Left hindlimb (tissue), 1 donor: ENCODE data around the gene GSE1.

Experiments used
- DNase-seq: peaks from one replicate; pipeline ENCODE4 v3.0.0-alpha.2; 2018

The GSE1 gene

DNA sequence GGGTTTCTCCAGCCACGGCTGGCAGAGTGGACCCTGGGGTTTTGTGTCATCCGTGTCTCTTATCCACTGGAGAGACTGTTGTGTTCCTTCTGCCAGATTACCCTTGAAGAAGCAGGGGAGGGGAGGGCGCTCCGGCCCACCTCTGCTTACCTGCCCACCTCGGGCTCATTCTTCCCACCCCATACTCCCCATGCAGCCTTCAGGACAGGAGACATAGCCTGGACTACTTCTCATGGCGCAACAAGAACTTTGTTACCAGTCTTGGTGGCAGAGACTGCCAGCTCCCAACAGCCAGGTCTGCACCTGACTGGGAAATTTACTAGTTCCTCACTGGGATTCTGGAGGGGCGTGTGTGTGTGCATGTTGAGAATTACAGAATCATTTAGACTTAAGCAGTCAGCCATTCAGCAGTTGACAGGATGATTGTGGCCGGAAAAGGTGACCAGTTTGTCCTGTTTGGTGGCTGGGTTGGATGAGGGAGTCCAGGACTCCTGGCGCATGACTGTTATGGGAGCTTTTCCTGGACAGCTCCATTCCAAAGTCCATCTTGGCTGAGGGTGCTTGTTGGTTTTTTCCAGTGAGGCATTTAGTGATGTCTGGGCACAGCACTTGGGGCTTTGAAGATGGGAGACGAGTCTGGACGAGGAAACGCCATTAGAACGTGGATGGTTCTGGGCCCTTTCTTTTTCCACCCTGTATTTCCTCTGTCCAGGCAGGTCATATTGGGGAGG lies 8.7 kb downstream of the GSE1 start:
- DNase-seq, result no peak

DNA sequence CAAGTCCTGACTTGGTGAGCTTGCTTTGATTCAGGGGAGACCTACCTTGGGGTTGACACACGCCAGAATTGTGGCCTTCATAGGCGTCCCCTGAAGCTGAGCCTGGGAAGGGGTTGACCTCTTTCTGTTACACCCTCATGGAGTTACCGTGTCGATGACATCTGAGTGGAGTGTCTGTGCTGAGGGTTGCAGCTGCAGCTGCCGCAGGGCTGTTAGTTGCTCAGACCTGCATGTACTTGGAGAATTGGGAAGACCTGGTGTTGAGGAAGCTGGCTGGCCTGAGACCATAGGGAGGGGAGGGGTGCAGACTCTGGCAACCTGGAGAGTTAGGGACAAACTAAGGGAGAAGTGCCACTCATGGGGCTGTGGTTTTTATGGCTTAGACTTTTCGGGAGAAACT lies 9.6 kb downstream of the GSE1 start:
- no peak for DNase-seq

DNA sequence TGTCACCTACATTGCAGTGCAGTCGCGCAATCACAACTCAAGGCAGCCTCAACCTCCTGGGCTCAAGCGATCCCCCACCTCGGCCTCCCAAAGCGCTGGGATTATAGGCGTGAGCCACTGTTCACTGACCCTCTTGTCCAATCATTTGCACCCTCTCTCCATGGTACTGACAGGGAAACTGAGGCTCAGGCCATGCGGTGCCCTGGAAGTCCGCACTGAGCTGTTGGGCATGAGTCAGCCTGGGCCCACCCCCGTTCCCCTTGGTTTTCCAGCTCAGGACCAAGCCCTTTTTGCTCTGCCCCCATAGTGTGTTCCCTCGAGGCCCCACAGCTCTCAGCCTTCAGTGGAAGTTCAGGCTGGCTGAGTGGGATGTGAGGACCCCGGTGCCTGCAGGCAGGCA lies 10.1 kb downstream of the GSE1 start:
- no peak for DNase-seq

DNA sequence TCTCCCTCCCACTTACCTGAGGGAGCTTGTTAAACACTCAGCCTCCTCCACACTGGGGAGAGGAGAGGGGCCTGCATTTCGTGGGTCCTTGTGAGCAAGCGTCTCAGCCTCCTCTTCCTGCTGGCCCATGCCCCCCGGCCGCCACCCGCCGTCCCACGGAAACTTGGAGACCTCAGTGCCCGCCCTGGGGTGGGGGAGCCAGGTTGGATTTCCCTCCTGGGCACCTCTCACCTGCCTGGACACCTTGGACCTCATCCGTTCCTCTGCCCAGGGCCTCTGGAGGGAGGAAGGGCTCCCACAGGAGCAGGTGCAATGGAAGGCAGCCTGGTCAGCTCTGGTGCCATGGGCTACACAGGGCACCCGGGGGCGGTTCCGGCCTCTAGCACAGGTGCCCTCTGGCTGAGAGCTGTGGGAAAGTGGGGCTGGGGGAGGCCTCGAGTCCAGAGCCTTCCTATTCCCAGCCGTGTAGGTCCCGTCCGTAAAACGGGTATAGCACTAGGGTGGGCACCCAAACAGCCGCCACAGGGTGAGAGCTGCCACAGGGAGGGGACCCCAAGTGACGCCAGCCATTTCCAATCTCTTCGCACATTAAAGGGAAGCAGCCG lies 11.0 kb downstream of the GSE1 start:
- DNase-seq, result no peak

DNA sequence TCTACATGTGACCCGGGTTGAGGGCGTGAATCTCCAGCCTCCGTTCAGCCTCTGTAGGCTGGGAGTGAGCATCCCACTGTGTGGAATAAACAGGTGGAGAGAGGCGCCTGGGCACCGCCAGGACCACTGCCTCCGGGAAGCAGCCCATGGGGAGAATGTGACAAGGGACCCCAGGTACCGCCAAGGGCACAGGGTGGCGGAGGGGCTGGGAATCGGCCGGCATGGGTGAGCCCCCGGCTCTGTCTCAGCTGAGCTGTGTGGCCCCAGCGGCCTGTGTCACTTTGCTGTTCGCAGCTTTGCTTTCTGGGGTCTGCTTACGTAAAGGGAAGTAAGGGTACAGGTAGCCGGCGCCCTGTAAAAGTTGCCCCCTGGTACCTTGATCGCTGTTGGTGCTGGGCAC lies 11.5 kb downstream of the GSE1 start:
- no peak for DNase-seq

DNA sequence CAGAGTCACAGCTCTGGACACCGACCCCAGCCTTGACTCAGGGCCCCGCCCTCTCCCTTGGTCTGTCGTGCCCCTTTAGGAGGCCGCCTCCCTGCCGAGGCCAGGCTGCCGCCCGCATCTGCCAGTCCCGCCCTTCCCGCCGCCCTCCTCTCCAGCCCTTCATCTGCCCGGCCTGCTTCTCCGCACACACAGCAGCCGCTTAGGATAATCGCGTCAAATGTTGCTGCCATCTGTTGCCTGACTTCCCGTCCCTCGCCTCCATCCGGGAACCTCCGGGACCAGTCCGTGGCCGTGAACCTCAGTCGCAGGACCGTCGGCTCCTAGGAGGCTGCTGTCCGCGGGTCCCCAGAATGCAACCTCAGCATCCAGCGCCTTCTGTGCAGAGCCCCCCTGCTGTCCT lies 11.9 kb downstream of the GSE1 start:
- DNase-seq, result no peak

DNA sequence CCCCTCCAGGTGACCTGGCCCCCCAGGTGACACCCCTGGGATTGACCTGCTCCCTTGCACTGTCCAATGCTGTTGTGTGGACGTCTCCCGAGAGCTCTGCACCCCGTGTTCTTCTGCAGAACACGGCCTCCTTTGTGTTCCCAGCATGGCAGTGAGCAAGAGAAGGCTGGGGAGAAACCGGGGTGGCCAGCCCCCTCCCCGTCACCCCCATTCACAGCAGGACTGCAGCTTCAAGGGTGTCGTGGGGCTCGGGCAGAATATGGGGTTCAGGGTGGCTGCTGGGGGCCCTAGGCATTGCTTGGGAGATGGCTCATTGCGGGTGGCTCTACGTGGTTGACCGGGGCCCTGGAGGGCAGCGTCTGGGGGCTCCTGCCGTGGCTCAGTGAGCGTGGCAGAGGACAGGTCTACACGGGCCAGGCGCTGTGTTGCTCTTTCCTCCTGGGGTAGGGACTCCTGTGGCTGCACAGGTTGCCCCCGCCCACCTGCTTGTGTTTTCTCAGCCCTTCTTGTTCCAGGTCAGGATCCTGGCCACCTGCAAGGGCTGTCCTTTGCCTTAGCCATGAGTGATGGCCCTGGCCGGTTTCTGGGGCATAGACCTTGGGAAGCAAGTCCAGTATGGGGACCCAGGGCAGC lies 12.5 kb downstream of the GSE1 start:
- no peak for DNase-seq

DNA sequence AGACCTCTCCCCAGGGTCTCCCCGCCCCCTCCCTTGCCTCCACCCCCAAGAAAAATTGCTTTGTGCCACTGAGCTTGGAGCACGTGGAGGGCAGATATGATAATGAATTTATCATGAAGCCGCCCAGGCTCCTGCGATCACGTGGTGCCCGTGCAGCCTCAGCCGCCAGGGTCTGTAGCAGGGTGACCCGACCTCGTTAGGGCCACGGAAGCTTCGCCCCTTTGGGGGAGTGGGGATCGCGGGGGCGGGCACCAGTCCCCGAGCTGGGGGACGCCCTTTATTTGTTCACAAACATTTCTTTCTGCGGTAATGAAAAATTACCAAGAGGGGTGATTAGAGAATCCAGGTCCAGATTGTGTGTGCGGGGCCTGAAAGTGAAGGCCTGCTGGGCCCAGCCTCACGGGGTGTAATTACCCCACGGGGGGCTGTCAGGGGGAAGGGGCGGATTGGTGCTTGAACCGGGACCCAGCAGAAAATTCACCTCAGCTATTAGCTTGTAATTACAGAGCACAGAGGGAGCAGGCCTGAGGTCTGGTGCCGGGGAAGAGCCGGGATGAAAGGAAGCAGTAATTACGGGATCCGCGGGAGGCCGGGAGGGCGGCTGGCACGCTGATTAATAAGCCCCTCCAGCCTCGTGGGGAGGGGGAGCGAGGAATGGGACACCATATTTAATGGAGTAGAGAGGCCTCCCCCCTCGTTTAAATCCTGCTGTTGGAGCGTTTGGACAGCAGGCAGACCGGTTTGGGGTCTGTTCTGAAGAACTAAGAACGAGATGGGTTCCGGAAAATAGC lies 13.3 kb downstream of the GSE1 start:
- DNase-seq, result no peak

DNA sequence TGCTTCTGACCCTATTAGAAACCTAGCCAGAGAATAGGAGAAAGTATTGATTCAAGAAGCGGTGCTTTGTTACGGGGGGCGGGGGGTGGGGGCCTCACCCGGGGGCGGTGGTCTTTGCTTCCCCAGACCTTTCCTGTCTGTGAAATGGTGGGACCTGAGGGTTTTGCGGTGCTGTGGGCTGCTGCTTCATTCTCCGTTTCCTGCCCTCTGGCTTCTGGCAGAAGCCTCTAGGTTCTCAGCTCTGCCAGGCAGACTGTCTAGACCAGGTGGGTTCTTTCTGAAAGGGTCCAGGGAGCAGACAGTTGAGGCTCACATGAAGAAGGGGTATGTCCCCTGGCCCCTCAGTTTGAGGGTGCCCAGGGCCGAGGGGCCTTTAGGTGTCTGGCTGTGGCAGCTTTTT lies 14.0 kb downstream of the GSE1 start:
- no peak for DNase-seq

DNA sequence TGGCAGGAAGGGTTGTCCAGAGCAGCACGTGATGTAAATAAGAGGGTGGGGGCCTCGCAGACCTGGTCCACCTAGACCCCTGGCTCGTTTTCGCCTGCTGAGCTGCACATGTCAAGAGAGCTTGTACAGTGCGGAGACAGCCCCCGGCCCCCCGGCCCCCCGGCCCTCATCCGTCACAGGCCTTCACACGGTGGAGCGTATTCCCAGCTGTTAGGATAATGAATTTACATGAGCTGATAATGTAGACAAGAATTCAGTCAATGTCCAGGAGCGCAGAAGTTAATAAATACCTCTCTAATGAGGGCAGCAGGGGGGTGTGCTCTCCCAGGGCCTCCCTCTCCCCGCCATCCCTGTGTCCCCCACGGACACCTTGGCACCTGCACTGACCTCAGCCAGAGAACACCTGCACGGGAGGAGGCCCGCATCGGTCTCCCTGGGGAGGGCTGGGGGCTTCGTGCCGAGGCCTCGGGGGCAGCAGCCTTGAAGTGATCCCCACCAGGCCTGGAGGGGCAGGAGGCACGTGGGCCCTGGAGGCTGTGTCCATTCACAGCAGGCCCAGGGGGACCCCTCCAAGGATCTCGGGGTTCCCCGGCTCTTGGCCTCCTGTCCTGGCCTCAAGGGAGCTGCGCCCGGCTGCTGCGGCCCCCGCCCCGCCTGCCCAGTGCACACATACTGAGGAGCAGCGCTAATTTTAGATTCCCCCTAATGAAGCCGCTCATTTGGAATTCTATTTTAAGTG lies 14.6 kb downstream of the GSE1 start:
- no peak for DNase-seq

DNA sequence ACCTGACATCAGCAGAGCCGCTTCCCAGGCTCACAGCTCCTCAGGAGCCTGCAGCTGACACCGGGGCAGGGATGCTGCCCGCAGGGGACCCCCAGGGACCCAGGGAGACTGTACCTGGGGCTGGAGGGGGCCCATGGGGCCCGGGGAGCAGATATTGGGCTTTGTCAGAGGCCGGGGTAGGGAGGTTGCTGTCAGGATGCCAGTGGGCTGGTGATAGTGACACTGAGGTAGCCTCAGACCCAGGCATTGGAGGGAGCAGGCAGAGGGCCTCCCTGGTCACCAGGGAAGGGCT lies 15.1 kb downstream of the GSE1 start:
- no peak for DNase-seq

DNA sequence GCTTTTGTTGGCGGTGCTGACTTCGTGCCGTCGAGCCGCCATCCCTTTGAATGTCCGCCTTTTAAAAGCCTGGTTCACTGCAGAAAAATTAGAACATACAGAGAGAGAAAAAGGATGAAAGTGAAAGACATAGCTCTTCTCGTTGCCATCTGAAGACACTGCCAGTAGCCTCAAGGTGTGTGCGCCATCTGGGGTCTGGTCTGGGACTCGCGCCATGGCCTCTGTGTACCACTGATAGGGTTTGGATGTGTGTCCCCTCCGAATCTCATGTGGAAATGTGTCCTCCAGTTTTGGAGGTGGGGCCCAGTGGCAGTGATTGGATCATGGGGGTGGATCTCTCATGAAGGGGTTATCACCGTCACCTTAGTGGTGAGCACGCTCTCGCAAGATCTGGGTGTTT lies 15.5 kb downstream of the GSE1 start:
- no peak for DNase-seq

DNA sequence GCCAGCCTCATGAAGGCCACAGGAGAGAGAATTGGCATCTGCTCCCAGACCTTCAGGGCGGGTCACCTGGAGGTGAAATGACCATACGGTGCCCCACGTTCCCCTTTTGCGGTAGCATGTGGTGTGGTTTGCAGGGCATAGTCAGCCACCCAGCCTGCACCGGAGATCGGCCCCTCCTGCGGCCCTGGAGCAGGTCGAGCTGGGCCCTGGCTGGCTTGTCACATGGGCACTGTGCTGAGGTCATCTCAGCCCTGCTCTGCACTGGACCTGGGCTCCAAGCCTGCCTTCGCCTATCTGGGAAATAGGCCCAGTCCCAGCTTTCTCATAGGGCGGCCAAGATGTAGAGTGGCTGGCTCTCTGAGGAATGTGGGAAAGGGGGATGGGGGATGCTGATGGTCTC lies 16.2 kb downstream of the GSE1 start:
- no peak for DNase-seq

DNA sequence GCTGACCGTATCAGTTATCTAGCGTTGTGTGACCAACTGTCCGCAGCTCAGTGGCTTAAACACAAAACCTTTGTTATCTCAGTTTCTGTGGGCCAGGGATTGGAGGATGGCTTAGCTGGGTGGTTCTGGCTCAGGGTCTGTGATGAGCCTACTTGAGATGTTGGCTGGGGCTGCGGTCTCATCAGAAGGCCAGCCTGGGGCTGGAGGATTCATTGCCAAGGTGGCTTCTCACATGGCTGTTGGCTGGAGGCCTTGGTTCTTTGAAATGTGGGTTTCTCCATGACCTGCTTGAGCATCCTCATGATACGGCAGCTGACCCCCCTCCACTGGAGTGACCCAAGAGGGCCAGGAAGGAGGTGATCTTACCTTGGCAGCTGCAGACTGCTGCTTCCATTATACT lies 16.7 kb downstream of the GSE1 start:
- no peak for DNase-seq

DNA sequence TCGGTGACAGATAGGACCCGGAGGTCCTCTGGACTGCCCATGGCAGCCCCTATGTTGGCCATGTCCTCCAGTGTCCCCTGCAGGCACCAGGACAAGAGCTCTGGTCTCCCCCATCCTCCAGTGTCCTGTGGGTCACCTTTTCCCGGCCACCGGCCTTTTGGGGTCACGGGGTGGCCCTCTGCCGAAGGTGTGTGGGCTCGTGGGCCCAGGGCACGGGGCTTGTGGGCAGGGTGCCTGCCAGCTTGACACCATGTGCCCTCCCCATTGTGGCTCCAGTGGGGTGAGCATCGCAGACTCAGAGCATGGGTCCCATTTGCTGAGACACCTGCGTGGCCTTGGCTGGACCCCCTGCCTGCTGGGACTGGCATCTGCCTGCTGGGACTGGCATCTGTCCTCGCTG lies 18.1 kb downstream of the GSE1 start:
- DNase-seq, result no peak

DNA sequence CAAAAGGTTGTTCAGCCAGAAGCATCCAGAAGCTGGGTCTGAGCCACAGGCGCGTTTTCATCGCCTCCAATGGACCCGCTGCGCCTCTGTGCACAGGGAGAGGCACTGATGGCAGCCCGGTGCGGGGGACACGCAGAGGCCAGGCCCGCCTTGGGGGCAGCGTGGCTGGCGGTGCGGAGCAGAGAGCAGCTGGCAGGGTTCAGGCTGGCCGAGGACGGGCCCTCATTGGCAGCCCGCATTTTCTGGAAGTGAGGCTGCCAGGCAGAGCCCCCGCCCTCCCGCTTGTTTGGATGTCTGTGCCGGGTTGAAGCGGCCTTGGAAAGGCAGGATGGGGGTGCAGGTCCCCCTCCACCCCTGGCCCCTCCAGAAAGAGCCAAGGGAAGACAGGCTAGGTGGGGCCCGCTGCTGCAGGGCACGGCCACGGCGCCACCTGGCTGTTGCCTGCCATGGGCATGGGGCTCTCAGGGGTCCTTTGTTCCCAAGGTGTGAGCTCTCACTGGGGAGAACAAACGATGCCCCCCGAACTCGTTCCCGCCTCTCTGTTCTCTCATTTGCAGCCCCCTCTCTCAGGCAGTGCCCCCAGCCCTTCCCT lies 18.8 kb downstream of the GSE1 start:
- no peak for DNase-seq

DNA sequence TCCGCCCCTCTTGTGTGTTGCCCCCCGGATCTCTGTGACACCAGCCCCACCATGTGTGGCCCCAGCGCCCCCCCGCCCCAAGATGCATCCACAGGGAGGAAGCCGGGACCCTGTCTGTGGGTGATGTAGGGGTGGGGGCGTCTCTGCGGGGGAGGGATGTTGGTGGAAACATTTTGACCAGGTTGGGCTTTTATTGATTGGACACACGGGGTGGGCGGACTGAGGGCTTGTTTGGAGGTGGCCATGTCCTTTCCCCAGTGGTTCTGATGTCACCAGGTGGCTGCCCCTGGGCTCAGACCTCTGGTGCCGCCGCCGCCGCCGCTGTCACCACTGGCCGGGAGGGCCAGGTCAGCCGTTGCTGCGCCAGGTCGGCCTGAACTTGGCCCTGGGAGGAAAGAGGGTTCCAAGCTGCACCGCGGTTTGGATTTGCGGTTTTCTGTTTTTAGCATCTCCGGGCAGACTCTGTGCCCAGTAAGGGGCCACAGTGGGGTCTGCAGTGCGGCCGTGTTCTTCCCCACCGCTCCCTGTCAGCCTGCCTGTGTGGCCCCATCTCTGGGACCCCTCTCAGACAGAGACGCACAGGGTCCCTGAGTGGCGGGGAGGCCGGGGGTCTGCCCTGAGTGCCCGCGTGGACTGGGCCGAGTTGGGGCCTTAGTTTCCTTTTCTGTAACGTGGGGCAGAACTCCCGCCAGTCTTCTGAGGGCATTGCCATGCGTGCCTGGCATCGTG lies 19.8 kb downstream of the GSE1 start:
- no peak for DNase-seq

DNA sequence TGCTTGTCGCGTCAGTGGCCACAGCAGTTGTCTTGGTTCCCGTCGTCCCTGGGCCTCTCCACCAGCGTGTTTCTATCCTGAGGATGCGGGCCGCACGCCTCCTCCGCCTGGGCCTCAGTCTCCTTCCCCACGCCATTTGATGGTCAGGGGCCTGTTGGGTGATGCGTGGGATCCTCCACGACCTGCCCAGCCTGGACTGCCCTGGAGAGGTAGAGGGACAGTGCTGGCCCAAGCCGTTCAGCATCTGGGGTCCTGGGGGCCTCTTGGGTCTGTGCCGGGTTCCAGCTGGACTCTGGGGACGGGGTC lies 20.3 kb downstream of the GSE1 start:
- DNase-seq, result no peak

DNA sequence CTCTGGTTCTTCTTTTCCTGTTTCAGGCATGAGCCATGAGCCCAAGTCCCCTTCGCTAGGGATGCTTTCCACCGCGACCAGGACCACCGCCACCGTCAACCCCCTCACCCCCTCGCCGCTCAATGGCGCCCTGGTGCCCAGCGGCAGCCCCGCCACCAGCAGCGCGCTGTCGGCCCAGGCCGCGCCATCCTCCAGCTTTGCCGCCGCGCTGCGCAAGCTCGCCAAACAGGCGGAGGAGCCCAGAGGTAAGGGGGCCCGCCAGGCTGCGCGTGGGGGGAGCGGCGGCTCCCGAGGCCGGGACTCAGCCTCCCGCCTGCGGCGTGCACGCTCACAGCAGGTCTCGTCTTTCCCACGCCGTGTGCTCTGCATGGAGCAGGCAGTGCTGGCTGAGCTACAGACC lies 20.8 kb downstream of the GSE1 start:
- DNase-seq, result no peak

DNA sequence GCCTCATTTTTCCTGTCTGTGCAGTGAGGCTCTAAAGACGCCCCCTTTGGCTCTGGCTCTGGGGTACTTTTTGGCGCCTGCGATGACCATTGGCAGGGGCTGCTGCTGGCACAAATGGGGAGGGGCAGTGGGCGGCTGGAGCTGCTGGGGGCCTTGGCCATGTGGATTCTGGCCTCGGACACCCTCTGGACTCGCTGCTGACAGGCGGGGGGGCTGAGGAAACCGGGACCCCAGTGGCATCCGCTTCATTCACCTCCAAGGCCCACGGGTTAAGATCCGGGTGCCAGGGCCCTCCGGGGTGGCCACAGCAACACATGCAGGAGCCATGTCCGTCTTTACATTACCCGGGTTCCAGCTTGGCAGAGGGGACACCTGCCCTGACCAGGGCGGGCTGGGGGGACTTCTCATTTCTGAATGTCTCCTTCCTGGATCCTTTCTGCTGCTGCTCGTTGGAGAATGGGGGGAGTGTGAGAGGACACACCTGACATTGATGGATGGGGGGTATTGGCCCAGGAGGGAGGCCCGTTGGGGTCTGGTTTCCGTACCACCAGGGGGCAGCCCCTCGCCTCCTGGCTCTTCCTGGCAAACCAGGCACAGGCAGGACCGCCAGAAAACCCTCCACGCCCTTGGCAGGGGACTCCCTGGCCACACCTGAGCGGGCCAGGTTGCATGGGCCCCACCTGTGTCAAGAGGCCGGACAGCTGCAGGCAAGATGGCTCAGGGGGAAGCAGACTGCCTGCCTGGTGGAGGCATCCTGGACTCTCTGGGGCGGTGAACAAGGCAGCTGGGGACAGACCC lies 21.8 kb downstream of the GSE1 start:
- no peak for DNase-seq

DNA sequence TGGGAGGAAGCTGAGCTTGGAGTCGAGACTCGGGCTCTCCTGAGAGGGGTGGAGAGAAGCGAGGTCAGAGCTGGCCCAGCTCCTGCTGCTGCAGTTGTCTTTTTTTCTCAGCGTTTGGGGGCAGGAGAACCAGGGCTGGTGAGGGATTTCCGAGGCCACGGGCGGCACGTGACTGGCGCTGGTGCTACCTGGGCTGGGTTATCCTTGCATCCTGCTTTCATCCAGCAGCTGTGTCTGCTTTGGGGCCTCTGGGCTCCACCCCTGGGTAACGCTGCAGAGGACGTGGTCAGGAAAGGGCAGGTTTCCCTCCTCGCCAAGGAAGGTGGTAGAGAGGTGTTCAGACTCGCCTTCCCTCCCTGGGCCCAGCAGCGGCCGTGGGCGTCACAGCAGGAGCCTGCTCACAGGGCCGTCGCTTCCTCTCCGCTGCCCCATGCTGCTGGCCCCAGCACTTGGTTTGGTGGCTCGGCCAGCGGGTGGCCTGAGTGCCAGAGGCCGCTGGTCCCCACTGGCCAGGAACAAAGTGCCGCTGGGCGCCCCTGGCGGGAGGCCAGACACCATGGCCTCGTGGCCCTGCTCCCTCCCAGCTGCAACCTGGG lies 22.5 kb downstream of the GSE1 start:
- DNase-seq, result no peak
